ENCODE measurements around the gene S100A2.
"Not testable (repeated sequence)": the region's sequence is repeated elsewhere in the genome, so short reads cannot be mapped to it uniquely, and the experiment has no call there.

S100A2 gene

GRCh38 chr1:153563483-153563901 lies 2.2 kb downstream of the S100A2 start:
- no peaks in the 10 kb centered on the region for H3K36me3 ChIP-seq (ENCODE audit: insufficient read depth, low read length)
- H3K27me3 ChIP-seq (ENCODE audit: insufficient read depth, low read length, poor library complexity, severe bottlenecking), result no peaks in the 10 kb centered on the region
- no peaks in the 10 kb centered on the region for H3K9me2 ChIP-seq (replicated peaks; ENCODE audit: low read depth, low read length)
- H3K9ac ChIP-seq (ENCODE audit: low read depth, low read length, poor library complexity, severe bottlenecking), result no peak overlapping the region
- no peak overlapping the region for H3K4me3 ChIP-seq (ENCODE audit: low read length, poor library complexity, severe bottlenecking)
- no peaks in the 10 kb centered on the region for H4K20me1 ChIP-seq (ENCODE audit: insufficient read depth, low read length, poor library complexity, severe bottlenecking)
- H3K79me2 ChIP-seq (ENCODE audit: insufficient read depth, low read length), result no peaks in the 10 kb centered on the region
- H3K4me1 ChIP-seq (ENCODE audit: insufficient read depth, low read length, poor library complexity, severe bottlenecking), result peaks cover 28% of the 10 kb centered on the region
- TF ChIP-seq CTCF (conservative IDR thresholded peaks at IDR 0.05; ENCODE audit: low read length) (no peak), EZH2phosphoT487 (IDR thresholded peaks at IDR 0.05; ENCODE audit: borderline replicate concordance) (no peak)
- no peaks in the 10 kb centered on the region for H3K9me3 ChIP-seq (ENCODE audit: insufficient read depth, low read depth, low read length)
- H3K4me2 ChIP-seq (ENCODE audit: low read depth, low read length, poor library complexity, severe bottlenecking), result no peak overlapping the region
- no peaks in the 10 kb centered on the region for H3F3A ChIP-seq (ENCODE audit: low read depth)
- H2AFZ ChIP-seq (ENCODE audit: low read length), result no peak overlapping the region

- H2AFZ ChIP-seq (ENCODE audit: low read length); H3K79me2 ChIP-seq (ENCODE audit: insufficient read depth, low read length); H3K27me3 ChIP-seq (ENCODE audit: insufficient read depth, low read length, poor library complexity, severe bottlenecking); H3K4me2 ChIP-seq (ENCODE audit: low read depth, low read length, poor library complexity, severe bottlenecking); H3K4me3 ChIP-seq (ENCODE audit: low read length, poor library complexity, severe bottlenecking); H3K36me3 ChIP-seq (ENCODE audit: insufficient read depth, low read length); H3K9me3 ChIP-seq (ENCODE audit: insufficient read depth, low read depth, low read length); H3K9me2 ChIP-seq (replicated peaks; ENCODE audit: low read depth, low read length); H3F3A ChIP-seq (ENCODE audit: low read depth); H4K20me1 ChIP-seq (ENCODE audit: insufficient read depth, low read length, poor library complexity, severe bottlenecking); H3K9ac ChIP-seq (ENCODE audit: low read depth, low read length, poor library complexity, severe bottlenecking): not testable (repeated sequence)
- H3K4me1 ChIP-seq (ENCODE audit: insufficient read depth, low read length, poor library complexity, severe bottlenecking), result peaks cover 16% of the 10 kb centered on the region
Measured at GRCh38 chr1:153562021-153562420, 3.6 kb downstream of the S100A2 start.

GRCh38 chr1:153561466-153561985 lies 4.1 kb downstream of the S100A2 start:
- Histone ChIP-seq H3K9ac (ENCODE audit: low read depth, low read length, poor library complexity, severe bottlenecking) (no peak overlapping the region), H3K36me3 (ENCODE audit: insufficient read depth, low read length) (no peaks in the 10 kb centered on the region), H4K20me1 (ENCODE audit: insufficient read depth, low read length, poor library complexity, severe bottlenecking) (no peaks in the 10 kb centered on the region), H3K9me2 (replicated peaks; ENCODE audit: low read depth, low read length) (no peaks in the 10 kb centered on the region), H3K4me1 (ENCODE audit: insufficient read depth, low read length, poor library complexity, severe bottlenecking) (peaks cover 11% of the 10 kb centered on the region), H2AFZ (ENCODE audit: low read length) (no peak overlapping the region), H3K4me2 (ENCODE audit: low read depth, low read length, poor library complexity, severe bottlenecking) (no peak overlapping the region), H3K79me2 (ENCODE audit: insufficient read depth, low read length) (no peaks in the 10 kb centered on the region), H3F3A (ENCODE audit: low read depth) (no peaks in the 10 kb centered on the region), H3K4me3 (ENCODE audit: low read length, poor library complexity, severe bottlenecking) (no peak overlapping the region), H3K9me3 (ENCODE audit: insufficient read depth, low read depth, low read length) (no peaks in the 10 kb centered on the region), H3K27me3 (ENCODE audit: insufficient read depth, low read length, poor library complexity, severe bottlenecking) (no peaks in the 10 kb centered on the region)
- TF ChIP-seq EZH2phosphoT487 (IDR thresholded peaks at IDR 0.05; ENCODE audit: borderline replicate concordance), result no peak
- TF ChIP-seq CTCF (conservative IDR thresholded peaks at IDR 0.05; ENCODE audit: low read length), result no peak

- H3K27me3 ChIP-seq (ENCODE audit: insufficient read depth, low read length, poor library complexity, severe bottlenecking), result no peaks in the 10 kb centered on the region
- no peaks in the 10 kb centered on the region for H3K36me3 ChIP-seq (ENCODE audit: insufficient read depth, low read length)
- no peak overlapping the region for H3K4me3 ChIP-seq (ENCODE audit: low read length, poor library complexity, severe bottlenecking)
- H3K9ac ChIP-seq (ENCODE audit: low read depth, low read length, poor library complexity, severe bottlenecking), result no peak overlapping the region
- H3K4me2 ChIP-seq (ENCODE audit: low read depth, low read length, poor library complexity, severe bottlenecking), result no peak overlapping the region
- H3K79me2 ChIP-seq (ENCODE audit: insufficient read depth, low read length), result no peaks in the 10 kb centered on the region
- TF ChIP-seq CTCF (conservative IDR thresholded peaks at IDR 0.05; ENCODE audit: low read length) (no peak), EZH2phosphoT487 (IDR thresholded peaks at IDR 0.05; ENCODE audit: borderline replicate concordance) (no peak)
- H3K4me1 ChIP-seq (ENCODE audit: insufficient read depth, low read length, poor library complexity, severe bottlenecking), result peaks cover 8% of the 10 kb centered on the region
- no peaks in the 10 kb centered on the region for H3F3A ChIP-seq (ENCODE audit: low read depth)
- no peak overlapping the region for H2AFZ ChIP-seq (ENCODE audit: low read length)
- H3K9me3 ChIP-seq (ENCODE audit: insufficient read depth, low read depth, low read length), result no peaks in the 10 kb centered on the region
- no peaks in the 10 kb centered on the region for H3K9me2 ChIP-seq (replicated peaks; ENCODE audit: low read depth, low read length)
- no peaks in the 10 kb centered on the region for H4K20me1 ChIP-seq (ENCODE audit: insufficient read depth, low read length, poor library complexity, severe bottlenecking)
Measured at GRCh38 chr1:153560771-153561465, 4.7 kb downstream of the S100A2 start.
